IPS-18c (cell line): Measurements from ENCODE around the gene BUB1B.
A peak's percentile ranks its signal among the peaks of the same experiment; 100 is the strongest.

Experiments
- H3K4me3 ChIP-seq: 2 replicates; pipeline ENCODE4 v1.7.0; 2013; ENCODE audit warnings: low read depth, mild to moderate bottlenecking, low read length, moderate library complexity; ENCODE audit not compliant: insufficient read depth
- H3K9me3 ChIP-seq: one replicate; pipeline ENCODE4 v1.6.1; 2013; ENCODE audit warnings: mild to moderate bottlenecking, low read length, moderate library complexity; ENCODE audit not compliant: control insufficient read depth, insufficient read depth

BUB1B gene

DNA sequence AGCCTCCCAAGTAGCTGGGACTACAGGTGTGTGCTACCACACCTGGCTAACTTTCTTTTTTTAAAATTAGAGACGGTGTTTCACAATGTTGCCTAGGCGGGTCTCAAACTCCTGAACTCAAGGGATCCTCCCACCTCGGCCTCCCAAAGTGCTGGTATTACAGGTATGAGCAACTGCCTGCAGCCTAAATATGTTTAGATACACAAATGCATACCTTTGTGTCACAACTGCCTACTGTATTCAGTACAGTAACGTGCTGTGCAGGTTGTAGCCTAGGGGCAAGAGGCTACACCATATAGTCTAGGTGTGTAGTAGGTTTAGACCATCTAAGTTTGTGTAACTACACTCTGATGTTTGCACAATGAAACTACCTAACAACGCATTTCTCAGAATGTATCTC lies 68.4 kb downstream of the BUB1B start:
- Histone ChIP-seq H3K9me3 (no peaks in the 10 kb centered on the region), H3K4me3 (no peak overlapping the region)

DNA sequence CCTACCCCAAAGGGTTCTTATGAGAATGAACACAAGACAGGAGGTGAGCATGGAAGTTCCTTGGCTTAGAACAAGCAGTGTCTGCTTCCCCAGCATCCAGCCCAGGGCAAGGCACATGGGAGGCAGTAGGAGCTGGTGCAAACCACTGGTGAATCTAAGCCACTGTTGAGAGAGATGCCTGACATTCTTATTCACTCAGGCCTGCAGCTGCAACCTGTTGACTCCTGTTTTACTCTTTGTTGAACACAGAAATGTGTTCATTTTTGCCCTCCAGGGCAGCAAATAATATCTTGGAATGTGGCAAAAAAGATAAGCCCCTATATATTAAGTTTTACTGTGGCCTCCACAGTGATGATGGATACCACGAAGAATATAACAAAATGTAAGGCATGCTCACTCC lies 69.1 kb downstream of the BUB1B start:
- Histone ChIP-seq H3K4me3 (no peak overlapping the region), H3K9me3 (no peaks in the 10 kb centered on the region)

DNA sequence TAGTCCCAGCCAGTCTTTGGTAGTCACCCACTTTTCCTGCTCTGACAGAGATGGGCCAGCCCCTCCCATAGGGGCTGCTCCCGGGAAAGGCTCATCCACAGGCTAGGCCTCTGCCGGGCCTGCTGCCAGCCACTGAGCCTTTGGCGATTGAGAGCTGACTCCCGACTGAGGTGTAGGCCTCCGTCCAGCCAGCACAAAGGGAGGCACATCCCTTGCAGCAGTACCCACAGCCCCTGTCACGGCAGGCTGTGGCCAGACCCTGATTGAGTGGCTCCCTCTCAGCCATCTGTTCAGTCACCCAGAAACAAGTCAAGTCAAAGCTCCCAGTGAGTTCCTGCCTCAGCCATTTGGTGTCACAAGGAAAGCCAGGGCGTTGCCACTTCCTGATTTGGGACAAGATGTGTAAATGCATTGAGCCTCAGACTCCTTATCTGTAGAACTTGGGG lies 71.8 kb downstream of the BUB1B start:
- no peak overlapping the region for H3K4me3 ChIP-seq
- H3K9me3 ChIP-seq, result no peaks in the 10 kb centered on the region

DNA sequence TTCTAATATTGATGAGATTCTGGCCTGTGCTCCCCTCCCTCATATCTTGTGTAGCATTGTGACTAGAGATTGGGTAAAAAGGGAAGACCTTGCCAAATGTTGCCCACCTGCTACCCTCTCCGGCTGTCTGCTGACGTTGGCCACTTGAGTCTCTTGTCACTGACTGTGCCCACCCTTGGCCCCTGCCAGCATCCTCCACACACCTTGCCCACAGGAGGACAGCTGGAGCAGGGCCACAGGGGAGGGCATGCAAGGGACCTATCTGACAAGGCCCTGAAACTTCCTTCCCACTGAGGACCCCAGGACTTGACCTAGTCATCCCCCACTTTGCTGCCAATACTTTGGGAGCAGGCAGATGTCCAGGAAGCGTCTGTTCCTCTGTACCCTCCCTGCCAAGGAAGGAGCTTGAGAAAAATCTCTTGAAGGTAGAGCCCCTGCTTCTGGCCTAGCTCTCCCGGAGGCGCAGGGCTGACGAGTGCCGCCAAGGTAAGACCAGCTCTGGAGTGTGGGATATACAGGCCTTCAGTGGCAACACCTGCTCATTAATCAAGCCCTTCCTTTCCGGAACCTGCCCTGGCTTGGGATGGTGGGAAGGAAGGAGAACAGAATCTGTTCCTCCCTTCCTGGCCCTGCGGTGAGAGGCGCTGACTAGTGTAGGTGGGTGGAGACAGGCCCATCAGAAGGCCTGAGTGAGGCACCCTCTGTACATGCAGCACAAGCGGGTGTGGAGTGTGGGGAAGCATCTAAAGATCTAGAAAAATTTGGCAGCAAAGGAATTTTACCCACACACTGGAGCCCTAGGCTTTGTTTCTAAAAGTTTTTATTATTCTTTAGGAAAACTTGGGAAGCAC lies 73.1 kb downstream of the BUB1B start:
- H3K4me3 ChIP-seq, result no peak overlapping the region
- no peaks in the 10 kb centered on the region for H3K9me3 ChIP-seq

DNA sequence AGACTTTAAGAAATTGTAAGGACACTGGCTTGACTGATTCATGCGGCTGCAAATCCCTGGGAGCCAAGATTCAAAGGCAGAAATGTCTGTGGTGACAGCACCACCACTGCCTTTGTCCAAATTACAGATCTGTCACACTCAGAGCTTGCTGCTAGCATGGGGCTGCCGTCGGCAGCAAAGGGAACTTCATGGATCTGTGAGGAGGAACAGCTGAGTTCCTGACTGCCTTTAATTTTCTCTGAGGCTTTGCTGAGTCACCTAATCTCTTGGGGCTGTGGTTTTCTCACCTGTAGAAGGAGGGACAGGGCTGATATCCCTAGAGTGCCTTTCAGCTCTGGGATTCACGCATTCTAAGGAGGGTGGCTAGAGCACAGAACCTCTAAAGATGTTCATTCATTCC lies 73.9 kb downstream of the BUB1B start:
- no peak overlapping the region for H3K4me3 ChIP-seq
- H3K9me3 ChIP-seq, result no peaks in the 10 kb centered on the region

DNA sequence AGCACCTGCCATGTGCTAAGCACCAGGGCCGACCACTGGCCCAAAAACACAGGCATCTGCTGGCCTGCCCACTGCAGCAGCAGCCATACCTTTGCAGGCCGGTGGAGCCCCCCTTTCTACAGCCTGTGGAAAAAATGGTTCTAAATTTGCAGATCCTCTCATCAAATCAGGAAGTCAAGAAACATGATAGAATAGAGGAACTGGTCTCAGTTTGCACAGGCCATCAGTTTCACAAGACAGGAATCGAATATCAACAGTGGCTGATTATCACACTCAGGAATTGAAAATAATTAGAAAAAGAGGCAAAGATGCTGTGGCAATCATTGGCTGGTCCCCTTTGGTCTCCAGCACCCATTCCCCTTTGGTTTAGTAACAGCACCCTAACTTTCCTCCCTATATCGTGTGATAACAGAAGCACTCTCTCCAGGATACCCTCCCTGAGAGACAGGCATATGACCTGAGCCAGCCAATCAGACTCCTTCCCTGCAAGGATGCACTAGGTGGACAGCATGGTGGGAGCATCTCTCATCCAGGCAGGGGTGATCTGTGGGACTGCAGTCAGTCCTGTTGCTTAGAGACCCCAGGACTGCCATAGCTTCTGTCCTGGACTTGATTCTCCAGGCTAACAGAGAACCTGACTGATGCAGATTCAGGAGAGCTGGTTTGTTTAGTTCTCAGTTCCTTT lies 74.5 kb downstream of the BUB1B start:
- Histone ChIP-seq H3K4me3 (no peak overlapping the region), H3K9me3 (no peaks in the 10 kb centered on the region)

DNA sequence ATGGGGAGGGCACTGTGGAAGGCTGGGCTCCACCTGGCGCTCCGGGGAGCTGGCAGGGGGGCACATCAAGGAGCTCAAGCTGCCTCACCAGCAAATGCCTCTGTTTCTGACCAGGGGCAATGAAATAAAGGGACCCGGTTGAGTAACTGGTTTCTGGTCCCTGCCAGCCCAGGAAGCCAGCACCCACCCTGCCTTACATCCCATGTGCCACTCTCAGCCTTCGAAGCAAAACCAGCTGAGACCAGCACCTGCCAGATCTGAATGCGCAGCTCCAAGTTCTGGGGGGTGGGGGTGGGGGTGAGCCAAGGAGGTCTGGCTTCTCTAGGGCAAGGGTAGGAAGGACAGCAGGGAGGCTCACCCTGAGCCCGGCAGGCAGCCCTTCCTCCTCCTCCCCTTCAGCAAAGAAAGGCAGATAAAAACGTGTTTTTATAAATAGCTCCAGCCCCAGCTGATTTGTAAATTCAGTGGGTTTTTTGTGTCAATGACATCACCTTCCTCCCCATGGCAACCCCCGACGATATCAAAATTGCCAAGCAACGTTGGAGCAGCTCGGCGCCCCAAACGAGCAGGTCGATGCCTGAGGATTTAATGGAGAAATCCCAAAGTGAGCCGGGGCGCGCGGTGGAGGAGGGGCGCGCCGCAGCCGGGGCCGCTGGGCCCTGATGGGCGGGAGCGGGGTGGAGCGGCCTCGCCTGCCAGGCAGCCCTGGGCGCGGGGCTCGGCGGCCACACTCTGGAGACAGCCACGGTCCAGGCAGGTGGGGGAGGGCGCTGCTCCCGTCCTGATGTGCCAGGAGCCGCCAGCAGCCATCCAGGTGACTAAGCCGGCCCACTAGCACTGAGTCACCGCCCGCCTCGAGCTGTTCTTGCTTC lies 77.9 kb downstream of the BUB1B start, which contains the start of gene PAK6:
TSS of gene PAK6 (plus strand) at position 532 of the 872 bp plus-strand sequence. CDS start 25,723 bp downstream, outside the sequence.
- H3K9me3 ChIP-seq, result no peaks in the 10 kb centered on the region
- peak within 1 kb of the TSS; percentile 37 for H3K4me3 ChIP-seq

DNA sequence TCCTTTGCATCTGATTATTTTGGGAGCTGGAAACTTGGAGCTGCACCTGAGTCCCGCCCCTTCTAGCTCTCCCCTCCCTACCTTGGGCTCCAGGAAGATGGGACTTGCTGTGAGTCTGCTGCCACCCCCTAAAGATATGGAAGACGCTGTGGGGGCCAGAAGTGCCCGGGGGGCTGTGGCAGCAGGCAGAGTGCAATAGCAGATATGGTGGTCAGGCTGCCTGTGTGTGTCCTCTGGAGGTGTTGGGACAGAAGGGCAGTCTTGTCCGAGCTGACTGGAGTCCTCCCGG lies 78.5 kb downstream of the BUB1B start:
- H3K4me3 ChIP-seq, result peak overlapping the region; percentile 37
- no peaks in the 10 kb centered on the region for H3K9me3 ChIP-seq

DNA sequence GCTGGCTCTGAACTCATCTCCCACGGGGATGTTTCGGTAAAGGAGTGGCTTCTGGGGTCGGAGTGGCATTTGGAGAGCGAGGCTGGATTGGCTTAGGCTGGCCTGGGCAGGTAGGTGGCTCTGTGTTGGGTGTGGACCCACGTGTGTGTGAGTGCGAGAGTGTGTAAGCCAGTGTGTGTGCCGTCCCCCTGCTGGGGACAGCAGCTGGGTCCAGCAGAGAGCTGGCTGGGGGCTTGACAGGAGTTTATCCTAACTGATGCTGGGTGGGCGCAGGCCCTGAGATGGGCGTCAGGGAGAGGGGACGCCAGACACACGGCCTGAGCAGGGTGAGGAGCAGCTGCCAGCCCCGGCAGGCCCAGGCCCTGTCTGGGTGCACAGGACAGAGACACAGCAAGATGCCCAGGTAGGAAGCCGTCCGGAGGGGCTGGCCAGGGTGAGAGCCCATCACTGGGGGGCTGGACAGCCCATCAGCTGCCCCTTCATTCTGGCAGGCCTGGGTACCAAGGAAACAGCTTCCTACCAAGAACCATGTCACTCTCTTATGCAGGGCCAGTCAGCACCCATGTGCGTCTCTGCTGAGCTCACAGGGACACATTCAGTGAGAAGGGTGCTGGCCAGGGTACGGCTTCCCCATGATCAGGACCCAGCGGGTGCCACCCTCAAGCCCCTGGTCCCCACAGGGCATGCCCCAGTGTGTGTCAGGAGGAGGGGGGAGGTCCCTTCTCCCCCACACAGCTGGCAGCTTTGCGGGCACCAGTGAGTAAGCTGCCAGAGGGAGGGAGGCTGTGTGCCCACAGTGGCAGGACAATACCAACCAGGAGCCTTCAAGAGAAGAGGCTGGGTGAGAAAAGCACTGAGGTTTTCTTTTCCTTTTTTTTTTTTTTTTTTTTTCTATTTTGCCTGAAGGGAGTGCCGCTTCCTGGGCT lies 79.1 kb downstream of the BUB1B start:
- Histone ChIP-seq H3K4me3 (peak overlapping the region; percentile 37; the same call in 1 of the 2 replicates), H3K9me3 (no peaks in the 10 kb centered on the region)

DNA sequence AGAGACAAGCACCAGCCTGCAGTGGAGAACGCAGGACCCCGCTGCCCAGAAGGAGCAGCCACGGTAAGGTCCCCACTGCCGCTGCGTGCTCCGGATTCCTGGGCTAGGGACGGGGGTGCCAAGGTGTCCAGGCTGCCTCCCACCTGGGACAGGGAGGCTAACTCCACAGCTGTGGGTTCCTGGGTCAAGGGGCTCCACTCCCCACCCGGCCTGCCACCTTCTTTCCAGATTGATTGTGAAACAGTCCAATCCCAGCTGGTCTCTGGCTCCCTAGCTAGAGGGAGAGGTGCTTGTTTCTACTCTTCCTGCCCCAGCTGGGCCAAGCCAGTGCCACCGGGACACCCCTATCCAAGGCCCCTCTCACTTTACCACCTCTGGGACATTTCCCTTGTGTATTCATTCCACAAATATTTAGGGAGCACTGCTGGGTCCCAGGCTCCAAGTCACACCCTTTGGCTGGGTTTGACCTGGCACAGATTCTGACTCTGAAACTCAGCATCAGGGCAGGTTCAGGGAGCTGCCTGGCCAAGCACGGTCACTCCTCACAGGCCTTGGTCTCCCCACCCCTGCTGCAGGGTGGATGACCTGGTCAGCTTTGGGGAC lies 79.9 kb downstream of the BUB1B start:
- Histone ChIP-seq H3K9me3 (no peaks in the 10 kb centered on the region), H3K4me3 (no peak overlapping the region)

DNA sequence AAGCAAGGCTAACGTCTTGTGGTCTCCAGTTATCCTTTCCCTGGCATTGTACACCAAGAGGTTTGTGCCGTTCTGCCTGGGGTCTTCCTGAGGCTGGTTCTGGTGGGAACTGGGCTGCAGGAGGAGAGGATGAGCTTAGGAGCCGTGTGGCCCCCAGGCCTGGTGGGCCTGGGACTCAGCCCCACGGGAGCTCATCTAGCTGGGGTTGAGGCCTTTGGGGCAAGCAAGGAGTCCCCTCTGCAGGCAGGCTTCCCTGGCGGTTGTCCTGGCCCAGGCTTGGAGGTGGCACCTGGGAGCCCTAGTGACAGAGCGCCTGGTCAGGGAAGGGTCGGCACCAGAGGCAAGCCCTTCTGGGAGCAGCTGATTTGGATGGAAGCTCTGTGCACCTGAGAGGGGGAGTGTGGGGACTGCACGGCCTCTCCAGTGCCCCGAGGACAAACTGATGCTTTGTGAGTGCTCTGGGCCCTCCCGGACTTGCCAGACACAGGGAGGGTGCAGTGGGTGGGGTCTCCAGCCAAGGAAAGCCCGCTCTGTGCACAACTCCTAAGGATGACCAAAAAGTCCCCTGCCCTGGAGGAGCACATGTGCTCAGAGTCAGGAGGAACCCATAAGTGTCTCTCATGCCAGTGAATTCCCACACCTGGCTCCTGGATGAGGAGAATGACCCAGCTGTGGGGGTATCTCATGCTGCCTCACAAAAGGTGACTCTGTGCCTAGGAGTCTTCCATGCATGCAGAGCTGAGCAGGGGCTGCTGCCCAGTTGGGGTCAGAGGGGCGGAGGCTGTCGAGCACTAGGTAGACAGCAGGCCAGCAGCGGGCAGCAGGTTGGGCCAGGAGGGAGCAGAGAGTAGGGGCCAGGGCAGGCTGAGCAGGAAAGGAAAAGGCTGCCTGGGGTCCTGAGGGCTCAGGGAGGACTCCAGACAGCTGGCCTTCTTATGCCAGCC lies 80.7 kb downstream of the BUB1B start:
- Histone ChIP-seq H3K4me3 (no peak overlapping the region), H3K9me3 (no peaks in the 10 kb centered on the region)

DNA sequence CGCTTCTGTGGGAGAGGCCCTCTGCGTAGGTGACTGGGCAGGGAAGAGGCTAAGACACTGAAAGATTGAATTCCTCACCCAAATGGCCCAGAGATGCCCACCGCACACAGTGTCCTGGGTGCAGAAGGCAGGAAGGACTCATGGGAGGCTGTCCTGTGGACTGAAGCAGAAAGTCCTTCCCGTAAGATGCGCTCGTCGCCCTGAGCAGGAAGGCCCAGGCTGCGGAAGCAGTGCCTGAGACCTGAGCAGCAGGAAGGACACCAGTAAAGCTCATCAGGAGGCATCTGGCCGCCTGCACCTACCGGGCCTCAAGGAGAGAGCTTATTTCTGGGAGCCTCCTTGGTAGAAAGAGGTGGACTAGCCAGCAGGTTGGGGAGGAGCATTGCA lies 81.3 kb downstream of the BUB1B start:
- Histone ChIP-seq H3K4me3 (no peak overlapping the region), H3K9me3 (no peaks in the 10 kb centered on the region)

DNA sequence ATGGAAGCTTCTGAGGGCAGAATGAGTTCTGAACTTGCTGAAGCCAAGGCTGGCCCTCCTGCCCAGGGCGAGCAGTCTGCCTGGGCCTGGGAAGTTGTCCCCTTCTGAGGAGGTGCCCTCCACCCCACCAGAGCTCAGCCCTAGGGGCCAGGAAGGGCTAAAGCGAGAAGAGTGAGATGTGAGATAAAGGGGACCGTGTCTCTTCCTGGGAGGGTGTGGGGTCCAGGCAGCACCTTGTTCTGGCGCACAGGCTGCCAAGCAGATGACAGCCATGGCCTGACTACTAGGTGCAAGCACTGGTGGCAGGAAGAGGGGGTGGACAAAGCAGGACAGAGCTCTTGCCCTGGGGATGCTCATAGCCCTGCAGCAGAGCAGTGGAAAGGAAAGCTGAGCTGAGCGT lies 81.7 kb downstream of the BUB1B start:
- Histone ChIP-seq H3K9me3 (no peaks in the 10 kb centered on the region), H3K4me3 (no peak overlapping the region)

DNA sequence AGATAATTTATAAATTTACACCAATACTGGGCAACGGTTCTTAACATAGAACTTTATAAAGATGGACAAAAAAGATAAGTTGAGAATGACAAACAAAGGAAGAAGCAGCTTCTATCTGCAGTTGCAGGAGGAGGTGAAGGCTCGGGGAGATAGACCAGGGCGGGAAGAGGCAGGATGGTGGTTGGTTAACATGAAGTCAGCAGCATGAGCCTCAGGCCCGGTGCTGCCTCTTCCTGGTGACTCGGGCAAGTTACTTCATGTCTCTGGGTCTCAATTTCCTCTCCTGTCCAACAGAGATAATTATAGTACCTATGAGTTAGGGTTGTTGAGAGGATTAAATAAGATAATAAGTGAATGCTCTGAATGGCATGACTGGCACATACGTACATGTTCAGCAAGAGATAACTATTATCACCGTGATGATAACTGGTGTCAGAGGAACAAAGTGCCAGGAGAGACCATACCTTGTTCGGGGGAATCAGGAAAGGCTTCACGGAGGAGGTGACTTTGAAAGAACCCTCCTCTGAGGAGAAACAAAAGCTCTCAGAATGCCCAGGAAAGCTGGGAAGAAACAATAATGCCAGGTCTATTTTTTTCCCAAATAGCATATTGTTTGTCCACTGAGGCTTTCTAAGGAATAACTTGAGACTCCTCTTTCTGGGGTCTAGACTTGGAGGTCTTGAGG lies 82.4 kb downstream of the BUB1B start:
- H3K4me3 ChIP-seq, result no peak overlapping the region
- no peaks in the 10 kb centered on the region for H3K9me3 ChIP-seq

DNA sequence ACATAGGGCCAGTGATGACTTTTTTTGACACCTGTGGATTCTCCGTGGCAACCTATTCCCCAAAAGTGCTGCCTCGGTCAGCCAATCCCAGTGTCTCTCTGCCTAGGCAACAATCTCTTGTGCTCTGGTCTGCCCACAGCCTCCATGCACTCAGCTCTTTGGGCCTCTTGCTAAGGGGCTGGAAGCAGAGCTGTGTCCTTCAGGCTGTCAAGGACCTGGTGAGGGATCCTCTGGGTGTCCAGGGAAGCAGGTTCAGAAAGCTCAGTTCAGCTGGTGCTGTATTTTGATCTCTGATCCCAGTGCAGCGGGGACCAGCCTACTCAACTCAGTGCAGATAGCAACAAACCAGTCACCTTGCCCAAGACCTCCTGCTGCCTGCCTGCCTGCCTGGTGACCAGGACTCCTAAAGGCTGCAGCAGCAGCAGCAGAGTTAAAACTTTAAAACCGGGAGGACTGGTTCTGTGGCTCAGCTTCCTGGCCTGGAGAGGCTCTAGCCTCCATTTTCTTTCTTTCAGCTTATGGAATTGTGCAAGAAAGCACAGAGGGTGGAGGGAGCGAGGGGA lies 84.2 kb downstream of the BUB1B start:
- Histone ChIP-seq H3K9me3 (no peaks in the 10 kb centered on the region), H3K4me3 (no peak overlapping the region)
